GM21576 (cell line): ENCODE data around the gene LYSMD2.

Experiments
- ATAC-seq: cut with Tn5 transposase; IDR thresholded peaks from one replicate; pipeline ENCODE4 v1.9.1; 2021; ENCODE audit warnings: mild to moderate bottlenecking, moderate library complexity; ENCODE audit not compliant: unreplicated experiment

Gene LYSMD2

DNA sequence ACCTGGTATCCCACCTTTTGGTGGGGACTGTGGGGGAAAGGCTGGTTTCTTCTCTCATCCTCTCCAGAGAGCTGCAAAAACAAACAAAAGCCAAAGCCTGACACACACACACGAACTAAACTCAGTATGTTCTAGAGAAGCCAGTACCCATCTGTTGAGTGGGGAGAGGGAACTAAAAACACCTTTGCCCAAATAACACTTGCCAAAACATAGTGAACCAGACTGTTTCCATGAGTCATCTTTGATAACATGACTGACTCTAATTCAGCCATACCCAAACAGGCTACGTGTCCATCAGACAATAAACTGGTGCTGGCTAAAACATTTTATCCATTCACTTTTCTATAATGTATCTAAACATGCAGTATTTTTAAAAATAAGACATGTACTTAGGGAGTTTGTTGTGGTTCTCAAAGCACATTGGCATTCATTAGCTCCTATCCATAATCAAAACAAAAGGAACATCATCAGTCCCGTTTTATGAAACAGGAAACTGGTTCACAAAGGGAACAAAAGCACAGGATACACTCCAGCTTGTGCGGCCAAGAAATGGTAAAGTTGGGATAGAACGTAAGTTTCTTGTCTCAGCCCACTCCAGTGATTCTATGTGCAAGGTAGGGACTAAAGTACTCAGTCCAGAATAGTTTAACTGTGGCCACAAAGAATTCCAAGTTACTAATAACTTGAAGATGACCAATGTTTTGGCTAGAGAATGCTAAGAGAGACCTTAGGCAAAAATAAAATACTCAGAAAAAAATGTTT, 16.1 kb downstream of the LYSMD2 start:
- no peak for ATAC-seq

DNA sequence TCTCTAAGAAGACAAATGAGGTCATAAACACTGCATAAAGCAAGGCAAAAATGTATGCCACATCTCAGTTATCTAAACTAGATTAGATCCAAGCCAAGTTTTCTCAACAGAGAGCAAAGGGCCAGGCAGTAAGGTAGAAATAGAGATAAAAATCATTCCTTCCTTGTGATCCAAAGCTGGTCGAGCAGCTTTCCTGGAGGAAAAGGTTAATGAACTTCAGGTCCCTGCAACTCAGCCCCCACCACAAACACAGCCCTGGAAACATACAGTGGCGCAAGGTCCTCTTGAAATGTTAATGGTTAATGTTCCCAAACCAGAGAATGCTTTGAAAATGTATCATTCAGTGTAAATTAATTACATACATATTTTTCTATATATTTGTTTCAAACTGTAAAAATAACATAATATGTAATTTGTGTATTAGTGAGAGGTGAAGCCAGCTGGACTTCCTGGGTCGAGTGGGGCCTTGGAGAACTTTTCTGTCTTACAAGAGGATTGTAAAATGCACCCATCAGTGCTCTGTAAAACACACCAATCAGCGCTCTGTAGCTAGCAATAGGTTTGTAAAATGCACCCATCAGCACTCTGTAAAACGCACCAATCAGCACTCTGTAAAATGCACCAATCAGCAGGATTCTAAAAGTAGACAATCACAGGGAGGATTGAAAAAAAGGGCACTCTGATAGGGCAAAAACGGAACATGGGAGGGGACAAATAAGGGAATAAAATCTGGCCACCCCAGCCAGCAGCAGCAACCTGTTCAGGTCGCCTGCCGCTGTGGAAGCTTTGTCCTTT, 17.1 kb downstream of the LYSMD2 start:
- no peak for ATAC-seq

DNA sequence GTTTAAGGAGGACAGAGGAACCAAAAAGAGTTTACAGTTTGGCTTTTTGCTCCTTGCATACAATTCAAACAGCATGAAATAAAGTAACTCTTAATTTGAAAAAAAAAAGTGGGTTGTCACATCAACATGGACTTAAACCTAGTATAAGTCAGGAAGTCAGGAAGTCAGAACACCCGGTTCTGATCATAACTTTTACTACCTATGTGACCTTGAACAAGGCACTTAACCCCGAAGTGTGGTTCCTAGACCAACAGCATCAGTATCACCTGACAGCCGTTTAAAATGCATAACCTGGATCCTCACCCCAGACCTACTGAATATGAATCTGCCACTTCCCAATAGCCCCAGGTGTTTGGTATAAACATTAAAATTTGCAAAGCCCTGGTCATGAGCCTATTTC, 18.7 kb downstream of the LYSMD2 start:
- ATAC-seq, result no peak

DNA sequence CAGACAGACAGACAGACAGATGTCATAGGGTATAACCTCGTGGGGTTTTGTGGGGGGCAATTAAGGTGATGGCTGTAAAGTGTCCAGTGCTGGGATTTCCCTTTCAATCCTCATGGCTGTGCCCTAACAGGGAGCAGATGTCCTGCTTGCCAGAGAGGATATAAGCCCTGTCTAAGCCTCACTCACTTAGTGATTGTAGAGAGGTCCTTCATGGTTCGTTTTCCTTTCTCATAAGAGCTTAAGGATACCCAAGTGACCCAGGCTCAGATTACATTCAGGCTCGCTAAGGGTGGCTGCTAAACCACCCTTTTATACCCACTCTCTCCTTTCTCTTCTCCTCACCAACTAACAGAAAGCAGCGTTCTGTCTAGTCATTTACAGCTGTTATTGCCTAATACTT, 19.2 kb downstream of the LYSMD2 start:
- ATAC-seq, result no peak

GRCh38 chr15:51714911-51715310, 22.5 kb downstream of the LYSMD2 start:
- no peak for ATAC-seq

DNA sequence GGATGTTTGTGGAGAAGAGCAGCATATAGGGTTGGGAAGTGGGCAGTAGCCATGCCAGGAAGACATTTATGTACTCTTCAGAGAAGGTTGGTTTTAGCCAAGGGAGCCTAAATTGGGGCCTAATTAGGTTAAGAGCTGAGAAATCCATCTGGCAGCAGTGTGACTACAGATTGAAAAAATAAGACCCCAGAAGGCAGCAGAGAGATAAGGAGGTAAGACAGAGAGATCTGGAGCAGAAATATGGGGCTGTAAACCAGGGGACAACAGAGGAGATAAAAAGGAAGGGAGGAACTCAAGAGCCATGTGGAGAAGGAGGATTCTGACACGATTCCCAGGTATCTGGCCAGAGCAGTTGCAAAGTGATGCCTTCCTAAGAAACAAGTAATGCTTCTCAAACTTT, 23.3 kb downstream of the LYSMD2 start:
- ATAC-seq, result no peak

DNA sequence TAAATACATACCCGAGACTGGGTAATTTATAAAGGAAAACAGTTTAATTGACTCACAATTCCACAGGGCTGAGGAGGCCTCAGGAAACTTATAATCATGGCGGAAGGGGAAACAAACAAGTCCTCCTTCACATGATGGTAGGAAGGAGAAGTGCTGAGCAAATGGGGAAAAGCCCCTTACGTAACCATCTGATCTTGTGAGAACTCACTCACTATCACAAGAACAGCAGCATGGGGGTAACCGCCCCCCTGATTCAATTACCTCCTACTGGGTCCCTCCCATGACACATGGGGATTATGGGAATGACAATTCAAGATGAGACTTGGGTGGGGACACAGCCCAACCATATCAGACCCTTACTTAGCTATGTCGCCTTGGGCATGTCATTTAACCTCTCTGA, 28.4 kb downstream of the LYSMD2 start:
- no peak for ATAC-seq

GRCh38 chr15:51708013-51708412, 29.4 kb downstream of the LYSMD2 start:
- ATAC-seq, result no peak

GRCh38 chr15:51706926-51707608, 30.4 kb downstream of the LYSMD2 start:
- ATAC-seq, result no peak

GRCh38 chr15:51706291-51706690, 31.2 kb downstream of the LYSMD2 start:
- ATAC-seq, result no peak

- no peak for ATAC-seq
These were observed 34.7 kb downstream of the LYSMD2 start for GRCh38 chr15:51702710-51703109.

- ATAC-seq, result no peak
These were observed 38.1 kb downstream of the LYSMD2 start for GRCh38 chr15:51699373-51699772.

- no peak for ATAC-seq
These were observed 40.3 kb downstream of the LYSMD2 start for GRCh38 chr15:51697163-51697562.

DNA sequence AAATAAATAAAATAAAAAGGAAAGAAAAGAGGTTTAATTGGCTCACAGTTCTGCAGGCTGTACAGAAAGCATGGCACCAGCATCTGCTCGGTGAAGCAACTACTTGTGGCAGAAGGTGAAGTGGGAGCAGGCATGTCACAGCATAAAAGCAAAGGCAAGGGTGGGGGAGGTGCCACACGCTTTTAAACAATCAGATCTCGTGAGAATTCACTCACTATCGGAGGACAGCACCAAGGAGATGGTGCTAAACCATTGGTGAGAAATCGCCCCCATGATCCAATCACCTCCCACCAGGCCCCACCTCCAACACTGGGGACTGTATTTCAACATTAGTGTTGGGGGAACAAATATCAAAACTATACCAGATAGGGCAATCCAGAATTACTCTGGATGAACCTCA, 40.9 kb downstream of the LYSMD2 start:
- ATAC-seq, result no peak

GRCh38 chr15:51692154-51692553, 45.3 kb downstream of the LYSMD2 start:
- ATAC-seq, result no peak

DNA sequence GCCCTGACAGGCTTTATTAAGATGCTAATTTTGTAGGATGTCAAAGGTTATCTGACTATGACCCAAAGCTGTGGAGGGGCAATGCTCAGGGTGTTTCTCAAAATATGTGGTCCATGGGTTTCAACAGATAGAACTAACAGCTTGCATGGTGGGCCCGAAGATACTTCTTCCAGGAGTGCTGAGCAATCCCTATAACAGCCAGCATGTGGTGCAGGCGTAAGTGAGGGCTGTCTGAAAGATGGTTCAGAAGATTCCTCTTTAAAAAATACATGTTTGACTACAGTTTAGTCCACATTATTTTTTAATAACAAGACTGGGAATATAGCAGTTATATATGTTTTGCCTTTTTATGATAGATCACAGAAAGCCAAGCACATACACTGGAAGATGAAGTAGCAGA, 48.6 kb downstream of the LYSMD2 start:
- no peak for ATAC-seq

GRCh38 chr15:51687565-51687964, 49.9 kb downstream of the LYSMD2 start:
- ATAC-seq, result no peak

- ATAC-seq, result no peak
These were observed 56.0 kb downstream of the LYSMD2 start, which contains the start of gene SCG3 for GRCh38 chr15:51681303-51681963. SCG3 (plus strand) TSS chr15:51681503; CDS start chr15:51681756, 253 bp downstream.

GRCh38 chr15:51680321-51680720, 57.1 kb downstream of the LYSMD2 start:
- no peak for ATAC-seq

DNA sequence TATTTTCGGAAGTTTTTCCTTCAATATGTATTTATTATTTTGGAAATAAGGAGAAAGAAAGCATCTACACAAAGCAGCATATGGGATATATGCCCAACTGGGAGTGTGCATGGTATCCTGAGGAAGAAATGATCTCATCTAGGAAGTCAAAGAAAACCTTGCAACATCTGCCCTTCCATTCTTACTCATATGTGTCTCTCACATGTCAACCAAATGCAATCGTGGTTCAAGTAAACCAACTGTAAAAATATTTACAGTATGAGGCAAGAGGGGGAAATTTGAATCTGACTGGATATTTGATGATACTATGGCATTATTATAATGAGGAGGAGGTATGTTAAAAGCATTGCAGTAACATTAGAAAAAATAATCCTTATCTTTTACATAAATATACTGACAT, 59.4 kb downstream of the LYSMD2 start:
- ATAC-seq, result no peak

DNA sequence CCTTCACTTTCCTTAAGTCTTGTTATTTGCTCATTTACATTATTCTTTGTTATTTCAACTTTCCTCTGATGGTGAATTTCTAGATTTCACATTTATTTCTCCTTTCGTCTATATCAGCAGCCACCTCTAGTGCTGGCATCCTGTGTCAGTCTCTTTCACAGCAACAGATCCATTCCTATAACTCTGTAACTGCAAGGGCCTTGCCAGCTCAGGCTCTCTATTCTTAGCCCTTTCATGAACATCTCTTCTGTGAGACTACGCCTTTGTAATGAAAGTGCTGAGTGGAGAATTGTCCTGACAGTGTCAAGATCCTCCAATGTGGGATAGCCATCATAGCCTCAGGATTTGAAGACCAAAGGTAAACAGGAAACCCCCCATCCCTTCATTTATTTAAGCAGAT, 60.0 kb downstream of the LYSMD2 start:
- ATAC-seq, result no peak
